Karpas-422 (cell line): ENCODE measurements around the gene NDUFS8. TPM values are rescaled to one million over a fixed set of nuclear protein-coding genes. Genes with fewer than 3 reads are reported as not detected.

ENCODE experiments used
- DNase-seq: peaks from one replicate; pipeline ENCODE4 v3.0.0-alpha.2; 2015
- H2AFZ ChIP-seq: fragments of 200-600 bp; sonication (generic); 2 replicates; pipeline ENCODE4 v1.6.1; 2014; ENCODE audit warnings: antibody characterized with exemption, low read length, mixed read lengths
- H3K27ac ChIP-seq: fragments of 200-600 bp; sonication (generic); 2 replicates; pipeline ENCODE4 v1.5.1; 2014; ENCODE audit warnings: mild to moderate bottlenecking, low read length, moderate library complexity
- H3K27me3 ChIP-seq: fragments of 200-600 bp; sonication (generic); 2 replicates; pipeline ENCODE4 v1.6.1; 2014; ENCODE audit warnings: low read length, mixed read lengths
- H3K36me3 ChIP-seq: fragments of 200-600 bp; sonication (generic); 2 replicates; pipeline ENCODE4 v1.6.1; 2014; ENCODE audit warnings: low read length, mixed read lengths; ENCODE audit not compliant: insufficient read depth
- H3K4me1 ChIP-seq: fragments of 200-600 bp; sonication (generic); 2 replicates; pipeline ENCODE4 v1.6.1; 2014; ENCODE audit warnings: mild to moderate bottlenecking, low read length, mixed read lengths
- H3K4me2 ChIP-seq: fragments of 200-600 bp; sonication (generic); 2 replicates; pipeline ENCODE4 v1.6.1; 2014; ENCODE audit warnings: low read length, low read depth, mild to moderate bottlenecking; ENCODE audit not compliant: poor library complexity, severe bottlenecking
- H3K4me3 ChIP-seq: fragments of 200-600 bp; sonication (generic); 2 replicates; pipeline ENCODE4 v1.5.1; 2014; ENCODE audit warnings: mild to moderate bottlenecking, antibody characterized with exemption, low read length, mixed read lengths
- H3K79me2 ChIP-seq: fragments of 200-600 bp; sonication (generic); 2 replicates; pipeline ENCODE4 v1.6.1; 2014; ENCODE audit warnings: mild to moderate bottlenecking, low read length, mixed read lengths
- H3K9ac ChIP-seq: fragments of 200-600 bp; sonication (generic); 2 replicates; pipeline ENCODE4 v1.6.0; 2014; ENCODE audit warnings: low read length
- H3K9me2 ChIP-seq: fragments of 200-600 bp; sonication (generic), shearing (Covaris generic); replicated peaks from 2 replicates; pipeline ENCODE4 v1.6.0; 2014; ENCODE audit warnings: mild to moderate bottlenecking, low read length, moderate library complexity; ENCODE audit not compliant: insufficient read depth
- H3K9me3 ChIP-seq: fragments of 300-700, 200-600 bp; sonication (generic); 2 replicates; pipeline ENCODE4 v1.6.1; 2014; ENCODE audit warnings: low read length, mixed read lengths
- H4K20me1 ChIP-seq: fragments of 200-600 bp; sonication (generic); 2 replicates; pipeline ENCODE4 v1.6.1; 2014; ENCODE audit warnings: mild to moderate bottlenecking, antibody characterized with exemption, low read length, low read depth; ENCODE audit not compliant: insufficient read depth
- total RNA-seq: library from RNA; depleted of rRNA; stranded (reverse); fragments of >200 nt; shearing (Covaris generic); gene quantifications from 2 replicates; pipeline ENCODE4 v1.2.3, GENCODE V29; 2014; ENCODE audit warnings: low replicate concordance

NDUFS8 gene
- total RNA-seq, 1 experiment from 2014 or later = 159 TPM

- H3K9ac ChIP-seq = no peak overlapping the region
- no peaks in the 10 kb centered on the region for H4K20me1 ChIP-seq
- no peak overlapping the region for H3K27ac ChIP-seq
- no peak overlapping the region for H3K4me2 ChIP-seq
- H3K27me3 ChIP-seq = no peaks in the 10 kb centered on the region
- H3K79me2 ChIP-seq = no peaks in the 10 kb centered on the region
- H3K4me3 ChIP-seq = no peak overlapping the region
- no peaks in the 10 kb centered on the region for H3K36me3 ChIP-seq
- H2AFZ ChIP-seq = no peak overlapping the region
- no peak for DNase-seq
- no peaks in the 10 kb centered on the region for H3K9me3 ChIP-seq
- H3K9me2 ChIP-seq = no peaks in the 10 kb centered on the region
- peaks cover 20% of the 10 kb centered on the region for H3K4me1 ChIP-seq
Observed at GRCh38 chr11:68012843-68013610, 17.5 kb upstream of the NDUFS8 start.

GRCh38 chr11:68013611-68014156 lies 16.8 kb upstream of the NDUFS8 start:
- DNase-seq = no peak
- H3K9me2 ChIP-seq = no peaks in the 10 kb centered on the region
- no peak overlapping the region for H3K27ac ChIP-seq
- no peak overlapping the region for H3K9ac ChIP-seq
- no peaks in the 10 kb centered on the region for H3K36me3 ChIP-seq
- H2AFZ ChIP-seq = no peak overlapping the region
- H3K4me3 ChIP-seq = no peak overlapping the region
- H4K20me1 ChIP-seq = no peaks in the 10 kb centered on the region
- peaks cover 19% of the 10 kb centered on the region for H3K4me1 ChIP-seq
- H3K9me3 ChIP-seq = no peaks in the 10 kb centered on the region
- H3K79me2 ChIP-seq = no peaks in the 10 kb centered on the region
- H3K27me3 ChIP-seq = no peaks in the 10 kb centered on the region
- no peak overlapping the region for H3K4me2 ChIP-seq

GRCh38 chr11:68014157-68014946 lies 16.1 kb upstream of the NDUFS8 start:
- Histone ChIP-seq H3K79me2 (no peaks in the 10 kb centered on the region), H3K9me3 (no peaks in the 10 kb centered on the region), H3K4me3 (no peak overlapping the region), H3K9ac (no peak overlapping the region), H3K4me2 (no peak overlapping the region), H3K4me1 (peaks cover 12% of the 10 kb centered on the region), H2AFZ (no peak overlapping the region), H4K20me1 (no peaks in the 10 kb centered on the region), H3K36me3 (no peaks in the 10 kb centered on the region), H3K27me3 (no peaks in the 10 kb centered on the region), H3K9me2 (no peaks in the 10 kb centered on the region), H3K27ac (no peak overlapping the region)
- DNase-seq = peak; percentile 47

GRCh38 chr11:68014947-68015447 lies 15.5 kb upstream of the NDUFS8 start:
- H3K27me3 ChIP-seq = no peaks in the 10 kb centered on the region
- DNase-seq = no peak
- H3K79me2 ChIP-seq = no peaks in the 10 kb centered on the region
- H3K9ac ChIP-seq = no peak overlapping the region
- no peak overlapping the region for H3K27ac ChIP-seq
- no peak overlapping the region for H3K4me3 ChIP-seq
- H3K9me2 ChIP-seq = no peaks in the 10 kb centered on the region
- H3K9me3 ChIP-seq = no peaks in the 10 kb centered on the region
- no peak overlapping the region for H2AFZ ChIP-seq
- H3K36me3 ChIP-seq = no peaks in the 10 kb centered on the region
- no peaks in the 10 kb centered on the region for H4K20me1 ChIP-seq
- H3K4me1 ChIP-seq = peaks cover 6% of the 10 kb centered on the region
- H3K4me2 ChIP-seq = no peak overlapping the region

GRCh38 chr11:68015467-68015866 lies 15.0 kb upstream of the NDUFS8 start:
- Histone ChIP-seq H3K4me2 (no peak overlapping the region), H3K79me2 (no peaks in the 10 kb centered on the region), H3K4me3 (no peak overlapping the region), H3K27ac (no peak overlapping the region), H2AFZ (no peak overlapping the region), H3K9me3 (no peaks in the 10 kb centered on the region), H3K36me3 (no peaks in the 10 kb centered on the region), H3K9ac (no peak overlapping the region), H3K9me2 (no peaks in the 10 kb centered on the region), H4K20me1 (no peaks in the 10 kb centered on the region), H3K27me3 (no peaks in the 10 kb centered on the region), H3K4me1 (peaks cover under 1% of the 10 kb centered on the region)
- DNase-seq = no peak

GRCh38 chr11:68016161-68016903 lies 14.1 kb upstream of the NDUFS8 start:
- Histone ChIP-seq H3K9me2 (no peaks in the 10 kb centered on the region), H3K4me3 (no peak overlapping the region), H3K9me3 (no peaks in the 10 kb centered on the region), H3K9ac (no peak overlapping the region), H4K20me1 (no peaks in the 10 kb centered on the region), H3K27me3 (no peaks in the 10 kb centered on the region), H3K27ac (no peak overlapping the region), H2AFZ (no peak overlapping the region), H3K36me3 (no peaks in the 10 kb centered on the region), H3K4me1 (peaks cover 3% of the 10 kb centered on the region), H3K79me2 (no peaks in the 10 kb centered on the region), H3K4me2 (no peak overlapping the region)
- no peak for DNase-seq

GRCh38 chr11:68016904-68017817 lies 13.3 kb upstream of the NDUFS8 start:
- Histone ChIP-seq H3K9ac (no peak overlapping the region), H3K4me3 (no peak overlapping the region), H3K79me2 (no peaks in the 10 kb centered on the region), H3K9me2 (no peaks in the 10 kb centered on the region), H3K9me3 (no peaks in the 10 kb centered on the region), H3K4me2 (no peak overlapping the region), H3K4me1 (peaks cover 3% of the 10 kb centered on the region), H3K27ac (no peak overlapping the region), H3K36me3 (no peaks in the 10 kb centered on the region), H2AFZ (no peak overlapping the region), H3K27me3 (no peaks in the 10 kb centered on the region), H4K20me1 (no peaks in the 10 kb centered on the region)
- no peak for DNase-seq
